H1 (cell line): ENCODE measurements around the gene MAP3K6. TPM values are rescaled to one million over a fixed set of nuclear protein-coding genes. Genes with fewer than 3 reads are reported as not detected.
A peak's percentile ranks its signal among the peaks of the same experiment; 100 is the strongest.

ENCODE experiments used
- CHD7 ChIP-seq: fragments of 300-600 bp; sonication (generic); IDR thresholded peaks from 2 replicates; pipeline ENCODE4 v1.7.1; 2012; ENCODE audit warnings: low read length, moderate library complexity, mild to moderate bottlenecking, inconsistent platforms; ENCODE audit not compliant: insufficient replicate concordance
- EGR1 ChIP-seq: IDR thresholded peaks from 2 replicates; pipeline ENCODE4 v1.6.1; 2011; ENCODE audit warnings: low read depth, low read length, borderline replicate concordance
- EZH2 ChIP-seq: fragments of 200-600 bp; sonication (generic); IDR thresholded peaks from 2 replicates; pipeline ENCODE4 v1.7.1; 2012; ENCODE audit warnings: low read depth, mild to moderate bottlenecking, moderate library complexity, low read length, inconsistent platforms; ENCODE audit not compliant: severe bottlenecking
- JUND ChIP-seq: IDR thresholded peaks from 2 replicates; pipeline ENCODE4 v1.6.1; 2011; ENCODE audit warnings: mild to moderate bottlenecking, improper control_type of control experiment, low read length
- MAFK ChIP-seq: IDR thresholded peaks from 2 replicates; pipeline ENCODE4 v1.6.1; 2012; ENCODE audit warnings: low read depth, mild to moderate bottlenecking, improper control_type of control experiment, low read length
- RBBP5 ChIP-seq: IDR thresholded peaks from 2 replicates; pipeline ENCODE4 v1.7.1; 2012; ENCODE audit warnings: low read depth, mild to moderate bottlenecking, inconsistent platforms, low read length, moderate library complexity, borderline replicate concordance
- RXRA ChIP-seq: IDR thresholded peaks from 2 replicates; pipeline ENCODE4 v1.6.1; 2011; ENCODE audit warnings: low read depth, mild to moderate bottlenecking, low read length, moderate library complexity; ENCODE audit not compliant: insufficient read depth
- SAP30 ChIP-seq: fragments of 300-600 bp; sonication (generic); IDR thresholded peaks from 2 replicates; pipeline ENCODE4 v1.7.1; 2012; ENCODE audit warnings: low read length, moderate library complexity, mild to moderate bottlenecking, inconsistent platforms; ENCODE audit not compliant: insufficient read depth, insufficient replicate concordance
- SIN3A ChIP-seq, 2 experiments: IDR thresholded peaks in 1 of 2; conservative IDR thresholded peaks in 1 of 2; 2 replicates each; pipeline ENCODE4 v1.6.1; 2011 to 2012; ENCODE audit warnings: low read length in 2 of 2, improper control_type of control experiment in 1 of 2, low read depth in 1 of 2, mild to moderate bottlenecking in 1 of 2
- SP1 ChIP-seq: IDR thresholded peaks from 2 replicates; pipeline ENCODE4 v1.6.1; 2011; ENCODE audit warnings: low read depth, low read length
- SUZ12 ChIP-seq: fragments of 200-600 bp; sonication (generic); IDR thresholded peaks from 2 replicates; pipeline ENCODE4 v1.6.1; 2012; ENCODE audit warnings: mild to moderate bottlenecking, inconsistent platforms, low read length, moderate library complexity, mixed read lengths
- TCF12 ChIP-seq: IDR thresholded peaks from 2 replicates; pipeline ENCODE4 v1.6.1; 2011; ENCODE audit warnings: low read depth, mild to moderate bottlenecking, low read length
- polyA plus RNA-seq, 7 experiments: library from polyadenylated mRNA; depleted of rRNA in 3 of 7; stranded (reverse) in 5 of 7; unstranded in 2 of 7; fragments of >200 nt in 5 of 7; fragments of 200-250 nt in 2 of 7; gene quantifications; 1 replicate in 5 of 7; 2 replicates in 1 of 7; 4 replicates in 1 of 7; pipeline versions ENCODE4 v1.2.1 to v1.2.3, GENCODE V29; 2011 to 2013; ENCODE audit warnings: missing spikeins in 2 of 7, mixed read lengths in 2 of 7
- total RNA-seq: library from RNA; stranded (reverse); fragmentation: NEBNext Ultra II Directional; extraction: Animal tissue kit (Norgen Biotek cat#: 25700); gene quantifications from 2 replicates; pipeline ENCODE4 v1.2.1, GENCODE V29; 2021

Gene MAP3K6
- total and polyA plus RNA-seq, 2 of the 8 experiments (the other 6 are each of a cell fraction or from before 2014, with no cell fraction given), result 7.4 to 7.6 TPM

DNA sequence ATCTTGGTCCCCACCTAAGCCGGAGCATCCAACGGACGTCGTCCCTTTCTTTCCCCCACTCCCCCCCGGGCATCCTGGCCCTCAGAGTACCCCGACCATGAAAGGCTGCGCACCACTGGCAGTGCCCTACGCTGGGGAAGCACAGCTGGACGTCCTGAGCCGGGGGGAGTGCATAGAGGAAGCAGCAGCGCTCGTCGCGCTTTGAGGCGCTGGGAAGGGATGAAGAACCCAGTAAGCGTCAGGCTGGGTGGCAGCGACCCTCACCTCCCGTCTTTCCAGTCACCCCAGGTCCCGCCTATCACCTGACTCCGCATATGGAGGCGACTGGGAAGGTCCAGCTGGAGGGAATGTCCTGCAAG lies 5.7 kb downstream of the MAP3K6 start (continued):
- TF ChIP-seq CHD7, result no peak
- no peak for TF ChIP-seq RBBP5
- TF ChIP-seq EGR1, result no peak
- no peak for TF ChIP-seq TCF12
- no peak for TF ChIP-seq SIN3A (conservative IDR thresholded peaks at IDR 0.05 in 1 of 2, IDR thresholded peaks at IDR 0.05 in 1 of 2; ENCODE audit: low read depth in 1 of 2, low read length in 2 of 2)
- no peak for TF ChIP-seq SP1
- TF ChIP-seq MAFK, result no peak
- peak; percentile 22 for TF ChIP-seq EZH2
- 0 out of 2 replicates have a peak, but pooled peaks have one; percentile 42 for TF ChIP-seq SUZ12
- TF ChIP-seq JUND, result no peak
- TF ChIP-seq RXRA, result no peak
- TF ChIP-seq SAP30, result no peak
